ENCODE results near the gene FSD2.

The FSD2 gene

GRCh38 chr15:82764117-82764490 lies 41.8 kb downstream of the FSD2 start:
- DNase-seq, result no peak

GRCh38 chr15:82763361-82764116 lies 42.3 kb downstream of the FSD2 start:
- DNase-seq, result no peak
- in situ Hi-C loops (cut with HindIII; ENCODE audit: low pct_ligation_motif_present, low pct_unique_long_range_greater_than_20kb, low sequenced_read_pairs), result no loop called here

More at GRCh38 chr15:82764117-82764490, 41.8 kb downstream of the FSD2 start:
- in situ Hi-C loops (cut with HindIII; ENCODE audit: low pct_ligation_motif_present, low pct_unique_long_range_greater_than_20kb, low sequenced_read_pairs), result no loop called here

- in situ Hi-C loops (cut with HindIII; ENCODE audit: low pct_ligation_motif_present, low pct_unique_long_range_greater_than_20kb, low sequenced_read_pairs), result no loop called here
- DNase-seq, result no peak
Observed at GRCh38 chr15:82751308-82751707, 54.6 kb downstream of the FSD2 start.

GRCh38 chr15:82750831-82751180 lies 55.1 kb downstream of the FSD2 start:
- DNase-seq, result peak; percentile 33
- in situ Hi-C loops (cut with HindIII; ENCODE audit: low pct_ligation_motif_present, low pct_unique_long_range_greater_than_20kb, low sequenced_read_pairs), result no loop called here

GRCh38 chr15:82749951-82750830 lies 55.7 kb downstream of the FSD2 start:
- in situ Hi-C loops (cut with HindIII; ENCODE audit: low pct_ligation_motif_present, low pct_unique_long_range_greater_than_20kb, low sequenced_read_pairs), result no loop called here
- DNase-seq, result peak; percentile 94

- in situ Hi-C loops (cut with HindIII; ENCODE audit: low pct_ligation_motif_present, low pct_unique_long_range_greater_than_20kb, low sequenced_read_pairs), result no loop called here
- no peak for DNase-seq
Observed at GRCh38 chr15:82748315-82748714, 57.6 kb downstream of the FSD2 start.

- no peak for DNase-seq
- in situ Hi-C loops (cut with HindIII; ENCODE audit: low pct_ligation_motif_present, low pct_unique_long_range_greater_than_20kb, low sequenced_read_pairs), result no loop called here
Observed at GRCh38 chr15:82743810-82744209, 62.1 kb downstream of the FSD2 start.

GRCh38 chr15:82742134-82742533 lies 63.7 kb downstream of the FSD2 start:
- in situ Hi-C loops (cut with HindIII; ENCODE audit: low pct_ligation_motif_present, low pct_unique_long_range_greater_than_20kb, low sequenced_read_pairs), result no loop called here
- DNase-seq, result no peak

- DNase-seq, result peak; percentile 70
- in situ Hi-C loops (cut with HindIII; ENCODE audit: low pct_ligation_motif_present, low pct_unique_long_range_greater_than_20kb, low sequenced_read_pairs), result no loop called here
Observed at GRCh38 chr15:82739086-82739485, 66.8 kb downstream of the FSD2 start.

GRCh38 chr15:82737975-82738374 lies 67.9 kb downstream of the FSD2 start:
- in situ Hi-C loops (cut with HindIII; ENCODE audit: low pct_ligation_motif_present, low pct_unique_long_range_greater_than_20kb, low sequenced_read_pairs), result no loop called here
- DNase-seq, result no peak

GRCh38 chr15:82731527-82731926 lies 74.3 kb downstream of the FSD2 start:
- in situ Hi-C loops (cut with HindIII; ENCODE audit: low pct_ligation_motif_present, low pct_unique_long_range_greater_than_20kb, low sequenced_read_pairs), result no loop called here

GRCh38 chr15:82730022-82730530 lies 75.8 kb downstream of the FSD2 start:
- in situ Hi-C loops (cut with HindIII; ENCODE audit: low pct_ligation_motif_present, low pct_unique_long_range_greater_than_20kb, low sequenced_read_pairs), result no loop called here

More at GRCh38 chr15:82731527-82731926, 74.3 kb downstream of the FSD2 start:
- DNase-seq, result no peak

GRCh38 chr15:82726816-82727215 lies 79.1 kb downstream of the FSD2 start:
- in situ Hi-C loops (cut with HindIII; ENCODE audit: low pct_ligation_motif_present, low pct_unique_long_range_greater_than_20kb, low sequenced_read_pairs), result no loop called here
- no peak for DNase-seq

More at GRCh38 chr15:82730022-82730530, 75.8 kb downstream of the FSD2 start:
- DNase-seq, result no peak

- in situ Hi-C loops (cut with HindIII; ENCODE audit: low pct_ligation_motif_present, low pct_unique_long_range_greater_than_20kb, low sequenced_read_pairs), result no loop called here
- no peak for DNase-seq
Observed at GRCh38 chr15:82715003-82715402, 90.9 kb downstream of the FSD2 start.

GRCh38 chr15:82714016-82714415 lies 91.9 kb downstream of the FSD2 start:
- DNase-seq, result no peak
- in situ Hi-C loops (cut with HindIII; ENCODE audit: low pct_ligation_motif_present, low pct_unique_long_range_greater_than_20kb, low sequenced_read_pairs), result no loop called here

- in situ Hi-C loops (cut with HindIII; ENCODE audit: low pct_ligation_motif_present, low pct_unique_long_range_greater_than_20kb, low sequenced_read_pairs), result no loop called here
- no peak for DNase-seq
Observed at GRCh38 chr15:82712036-82712435, 93.8 kb downstream of the FSD2 start.

GRCh38 chr15:82710926-82711490 lies 94.9 kb downstream of the FSD2 start:
- in situ Hi-C loops (cut with HindIII; ENCODE audit: low pct_ligation_motif_present, low pct_unique_long_range_greater_than_20kb, low sequenced_read_pairs), result no loop called here
- DNase-seq, result no peak

- DNase-seq, result peak; percentile 2
- in situ Hi-C loops (cut with HindIII; ENCODE audit: low pct_ligation_motif_present, low pct_unique_long_range_greater_than_20kb, low sequenced_read_pairs), result no loop called here
Observed at GRCh38 chr15:82710208-82710555, 95.7 kb downstream of the FSD2 start.

GRCh38 chr15:82709421-82710207 lies 96.3 kb downstream of the FSD2 start, which contains the start of gene AP3B2:
Gene AP3B2 (minus strand): TSS chr15:82709875. CDS start chr15:82709706, 169 bp downstream.
- in situ Hi-C loops (cut with HindIII; ENCODE audit: low pct_ligation_motif_present, low pct_unique_long_range_greater_than_20kb, low sequenced_read_pairs), result no loop called here
- peak; percentile 70 for DNase-seq

All from ACHN (cell line).